Measurements from ENCODE around the gene UBE2D3. TPM values are rescaled to one million over a fixed set of nuclear protein-coding genes. Genes with fewer than 3 reads are reported as not detected.

The UBE2D3 gene
- total RNA-seq, 2 donors from 2014 or later: 318 to 370 TPM

- Histone ChIP-seq H3K27ac (no peak overlapping the region), H3K36me3 (no peaks in the 10 kb centered on the region), H3K4me3 (no peak overlapping the region), H3K4me1 (replicated peaks) (no peaks in the 10 kb centered on the region), H3K9me3 (no peaks in the 10 kb centered on the region), H3K27me3 (replicated peaks; ENCODE audit: insufficient read depth) (no peaks in the 10 kb centered on the region)
- DNase-seq (ENCODE audit: low spot score): no peak
- intact Hi-C loops (cut with DNase I): loop anchor here (10.0 kb wide), 1 partner anchor 214 kb away; the partner anchor contains the start of gene SLC9B2
- TF ChIP-seq CTCF (IDR thresholded peaks at IDR 0.05) (no peak), POLR2A (IDR thresholded peaks at IDR 0.05) (no peak), POLR2AphosphoS5 (IDR thresholded peaks at IDR 0.05) (no peak)
- WGBS: 95% methylated on average over 2 of the region's 2 CpGs
These were observed 33.4 kb upstream of the UBE2D3 start for GRCh38 chr4:102860611-102861324.

- no peak for DNase-seq (ENCODE audit: low spot score)
- H3K27ac ChIP-seq: no peak overlapping the region
- H3K9me3 ChIP-seq: no peaks in the 10 kb centered on the region
- TF ChIP-seq CTCF (IDR thresholded peaks at IDR 0.05): no peak
- no peak for TF ChIP-seq POLR2A (IDR thresholded peaks at IDR 0.05)
- no peak for TF ChIP-seq POLR2AphosphoS5 (IDR thresholded peaks at IDR 0.05)
- H3K4me1 ChIP-seq (replicated peaks): no peaks in the 10 kb centered on the region
- H3K27me3 ChIP-seq (replicated peaks; ENCODE audit: insufficient read depth): no peaks in the 10 kb centered on the region
- 93% methylated on average over 2 of the region's 2 CpGs for WGBS
- H3K36me3 ChIP-seq: no peaks in the 10 kb centered on the region
- H3K4me3 ChIP-seq: no peak overlapping the region
- intact Hi-C loops (cut with DNase I): no loop called here
These were observed 31.6 kb upstream of the UBE2D3 start for GRCh38 chr4:102858828-102859464.

- intact Hi-C loops (cut with DNase I): no loop called here
- WGBS: 95% methylated on average over 2 of the region's 2 CpGs
These were observed 23.0 kb upstream of the UBE2D3 start for GRCh38 chr4:102850370-102850769.

GRCh38 chr4:102849579-102850104 is 22.3 kb upstream of the UBE2D3 start:
- Histone ChIP-seq H3K4me3 (no peak overlapping the region), H3K36me3 (no peaks in the 10 kb centered on the region), H3K9me3 (no peaks in the 10 kb centered on the region), H3K27ac (no peak overlapping the region), H3K4me1 (replicated peaks) (no peaks in the 10 kb centered on the region), H3K27me3 (replicated peaks; ENCODE audit: insufficient read depth) (no peaks in the 10 kb centered on the region)
- intact Hi-C loops (cut with DNase I): no loop called here
- no peak for TF ChIP-seq POLR2A (IDR thresholded peaks at IDR 0.05)
- no peak for TF ChIP-seq POLR2AphosphoS5 (IDR thresholded peaks at IDR 0.05)
- no peak for TF ChIP-seq CTCF (IDR thresholded peaks at IDR 0.05)
- WGBS: 72% methylated on average over 3 of the region's 3 CpGs
- DNase-seq (ENCODE audit: low spot score): no peak

More at GRCh38 chr4:102850370-102850769, 23.0 kb upstream of the UBE2D3 start:
- H3K36me3 ChIP-seq: no peaks in the 10 kb centered on the region
- DNase-seq (ENCODE audit: low spot score): no peak
- H3K27ac ChIP-seq: no peak overlapping the region
- no peaks in the 10 kb centered on the region for H3K27me3 ChIP-seq (replicated peaks; ENCODE audit: insufficient read depth)
- H3K4me1 ChIP-seq (replicated peaks): no peaks in the 10 kb centered on the region
- H3K4me3 ChIP-seq: no peak overlapping the region
- H3K9me3 ChIP-seq: no peaks in the 10 kb centered on the region
- TF ChIP-seq POLR2AphosphoS5 (IDR thresholded peaks at IDR 0.05) (no peak), CTCF (IDR thresholded peaks at IDR 0.05) (no peak), POLR2A (IDR thresholded peaks at IDR 0.05) (no peak)
